SU-DHL-6 (cell line): ENCODE measurements around the gene COPE.

Experiments
- H2AFZ ChIP-seq: fragments of 200-600 bp; sonication (generic); 2 replicates; pipeline ENCODE4 v1.6.1; 2014; ENCODE audit warnings: low read depth, mild to moderate bottlenecking, moderate library complexity, mixed read lengths, antibody characterized with exemption, low read length; ENCODE audit not compliant: severe bottlenecking
- H3F3A ChIP-seq: fragments of 200-600 bp; shearing (Covaris generic); 2 replicates; pipeline ENCODE4 v1.6.0; 2016; ENCODE audit warnings: antibody characterized with exemption, mild to moderate bottlenecking; ENCODE audit not compliant: insufficient read depth
- H3K27ac ChIP-seq: fragments of 200-600 bp; sonication (generic); 2 replicates; pipeline ENCODE4 v1.5.1; 2016; ENCODE audit warnings: low read depth, mild to moderate bottlenecking, low read length, moderate library complexity, mixed read lengths
- H3K27me3 ChIP-seq: fragments of 200-600 bp; sonication (generic), shearing (Covaris generic); 2 replicates; pipeline ENCODE4 v1.6.0; 2014; ENCODE audit warnings: mild to moderate bottlenecking, low read length
- H3K36me3 ChIP-seq: fragments of 200-600 bp; sonication (generic); 2 replicates; pipeline ENCODE4 v1.6.1; 2014; ENCODE audit warnings: mild to moderate bottlenecking, low read length, mixed read lengths
- H3K4me2 ChIP-seq: fragments of 300-600, 200-600 bp; shearing (Covaris generic), sonication (generic); 2 replicates; pipeline ENCODE4 v1.6.0; 2014; ENCODE audit warnings: low read length, low read depth, mild to moderate bottlenecking; ENCODE audit not compliant: poor library complexity, severe bottlenecking
- H3K4me3 ChIP-seq: fragments of 200-600 bp; sonication (generic); 2 replicates; pipeline ENCODE4 v1.5.1; 2014; ENCODE audit warnings: antibody characterized with exemption, low read length, mild to moderate bottlenecking, mixed read lengths; ENCODE audit not compliant: insufficient read depth, poor library complexity, severe bottlenecking
- H3K79me2 ChIP-seq: fragments of 200-600 bp; sonication (generic); 2 replicates; pipeline ENCODE4 v1.6.1; 2014; ENCODE audit warnings: mild to moderate bottlenecking, low read length, moderate library complexity; ENCODE audit not compliant: insufficient read depth
- H3K9ac ChIP-seq: fragments of 200-600 bp; sonication (generic); 2 replicates; pipeline ENCODE4 v1.7.0; 2014; ENCODE audit warnings: mild to moderate bottlenecking, low read length
- H3K9me2 ChIP-seq: fragments of 200-600 bp; sonication (generic); replicated peaks from 2 replicates; pipeline ENCODE4 v1.6.1; 2014; ENCODE audit warnings: low read length; ENCODE audit not compliant: insufficient read depth
- H3K9me3 ChIP-seq: fragments of 200-600 bp; sonication (generic); 2 replicates; pipeline ENCODE4 v1.6.1; 2014; ENCODE audit warnings: low read length, mixed read lengths; ENCODE audit not compliant: insufficient read depth
- H4K20me1 ChIP-seq: fragments of 200-600 bp; sonication (generic); 2 replicates; pipeline ENCODE4 v1.6.1; 2014; ENCODE audit warnings: low read depth, mild to moderate bottlenecking, antibody characterized with exemption, low read length, moderate library complexity, mixed read lengths
- EZH2phosphoT487 ChIP-seq: fragments of 200-600 bp; sonication (generic), shearing (Covaris generic); conservative IDR thresholded peaks from 2 replicates; pipeline ENCODE4 v1.6.1; 2018; ENCODE audit warnings: mild to moderate bottlenecking, antibody characterized with exemption, low read length, moderate library complexity, mixed read lengths
- TF ChIP-seq, protein P1 (sequence below): fragments of 200-600 bp; sonication (generic); IDR thresholded peaks from one replicate; pipeline ENCODE4 v1.5.1; 2017; ENCODE audit warnings: antibody characterized with exemption, mild to moderate bottlenecking, low read length, moderate library complexity; ENCODE audit not compliant: insufficient read depth, poor library complexity, severe bottlenecking

COPE gene

DNA sequence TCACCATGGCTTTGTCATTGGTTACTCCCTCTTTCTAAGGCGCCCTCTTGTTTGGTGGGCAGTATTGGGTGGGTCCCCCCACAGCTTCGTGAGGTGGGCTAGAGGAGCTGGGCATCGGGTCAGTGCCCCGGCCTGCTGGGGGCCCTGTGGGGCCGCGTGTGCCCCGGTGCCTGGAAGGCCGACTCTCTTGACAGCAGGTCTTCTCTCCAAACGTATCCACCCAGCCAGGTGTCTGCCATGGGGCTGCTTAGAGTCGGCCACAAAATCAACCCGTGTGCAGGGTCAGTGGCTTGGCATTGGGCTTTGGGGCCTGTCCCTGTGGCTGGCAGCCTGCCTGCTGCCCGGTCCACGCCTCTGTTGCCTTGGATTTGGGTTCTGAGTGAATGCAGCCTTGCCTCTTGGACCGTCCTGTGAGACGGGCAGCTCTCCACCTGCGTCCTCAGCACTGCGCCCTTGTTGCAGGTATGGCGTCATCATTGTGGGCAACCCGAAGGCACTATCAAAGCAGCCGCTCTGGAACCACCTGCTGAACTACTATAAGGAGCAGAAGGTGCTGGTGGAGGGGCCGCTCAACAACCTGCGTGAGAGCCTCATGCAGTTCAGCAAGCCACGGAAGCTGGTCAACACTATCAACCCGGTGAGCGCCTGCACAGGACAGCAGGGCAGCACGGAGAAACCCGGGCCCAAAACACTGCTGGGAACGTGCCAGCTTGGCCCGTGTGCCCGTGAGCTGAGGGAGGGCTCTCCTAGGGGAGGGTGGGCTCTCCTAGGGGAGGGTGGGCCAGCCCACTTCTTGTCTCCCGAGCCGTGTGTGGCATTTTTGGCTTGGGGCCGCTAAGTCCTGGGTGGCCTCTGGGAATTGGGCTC is 56.0 kb downstream of the COPE start:
- Histone ChIP-seq H4K20me1 (no peaks in the 10 kb centered on the region; the same call in 1 of the 2 replicates), H3K4me3 (no peak overlapping the region), H3K4me2 (no peak overlapping the region), H3K36me3 (peaks cover 4% of the 10 kb centered on the region; the same call in 1 of the 2 replicates), H3K27me3 (no peaks in the 10 kb centered on the region), H3K9ac (no peak overlapping the region), H3K79me2 (no peaks in the 10 kb centered on the region), H3K9me3 (no peaks in the 10 kb centered on the region), H3F3A (no peaks in the 10 kb centered on the region), H2AFZ (no peak overlapping the region), H3K27ac (no peak overlapping the region), H3K9me2 (no peaks in the 10 kb centered on the region)
- no peak for TF ChIP-seq EZH2phosphoT487
- TF ChIP-seq, protein P1, sequence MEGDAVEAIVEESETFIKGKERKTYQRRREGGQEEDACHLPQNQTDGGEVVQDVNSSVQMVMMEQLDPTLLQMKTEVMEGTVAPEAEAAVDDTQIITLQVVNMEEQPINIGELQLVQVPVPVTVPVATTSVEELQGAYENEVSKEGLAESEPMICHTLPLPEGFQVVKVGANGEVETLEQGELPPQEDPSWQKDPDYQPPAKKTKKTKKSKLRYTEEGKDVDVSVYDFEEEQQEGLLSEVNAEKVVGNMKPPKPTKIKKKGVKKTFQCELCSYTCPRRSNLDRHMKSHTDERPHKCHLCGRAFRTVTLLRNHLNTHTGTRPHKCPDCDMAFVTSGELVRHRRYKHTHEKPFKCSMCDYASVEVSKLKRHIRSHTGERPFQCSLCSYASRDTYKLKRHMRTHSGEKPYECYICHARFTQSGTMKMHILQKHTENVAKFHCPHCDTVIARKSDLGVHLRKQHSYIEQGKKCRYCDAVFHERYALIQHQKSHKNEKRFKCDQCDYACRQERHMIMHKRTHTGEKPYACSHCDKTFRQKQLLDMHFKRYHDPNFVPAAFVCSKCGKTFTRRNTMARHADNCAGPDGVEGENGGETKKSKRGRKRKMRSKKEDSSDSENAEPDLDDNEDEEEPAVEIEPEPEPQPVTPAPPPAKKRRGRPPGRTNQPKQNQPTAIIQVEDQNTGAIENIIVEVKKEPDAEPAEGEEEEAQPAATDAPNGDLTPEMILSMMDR = no peak

DNA sequence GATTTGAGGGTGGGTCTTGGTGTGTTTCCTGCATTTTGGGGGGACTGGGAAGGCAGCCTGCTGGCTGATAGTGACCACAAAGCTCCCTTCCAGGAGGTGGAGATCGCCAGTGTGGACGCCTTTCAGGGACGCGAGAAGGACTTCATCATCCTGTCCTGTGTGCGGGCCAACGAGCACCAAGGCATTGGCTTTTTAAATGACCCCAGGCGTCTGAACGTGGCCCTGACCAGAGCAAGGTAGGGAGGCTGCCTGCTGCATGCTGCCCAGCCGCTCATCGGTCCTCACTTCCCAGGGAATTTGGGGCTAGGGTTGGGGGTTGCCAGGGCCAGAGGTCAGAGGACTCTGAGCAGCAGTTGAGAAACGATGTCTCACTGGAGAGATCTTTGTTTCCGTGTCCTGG is 57.3 kb downstream of the COPE start:
- Histone ChIP-seq H3K79me2 (no peaks in the 10 kb centered on the region), H2AFZ (no peak overlapping the region), H3K27me3 (no peaks in the 10 kb centered on the region), H4K20me1 (no peaks in the 10 kb centered on the region; the same call in 1 of the 2 replicates), H3K9ac (no peak overlapping the region), H3K9me2 (no peaks in the 10 kb centered on the region), H3K9me3 (no peaks in the 10 kb centered on the region), H3K4me3 (no peak overlapping the region), H3K27ac (no peak overlapping the region), H3K36me3 (peaks cover 3% of the 10 kb centered on the region; the same call in 1 of the 2 replicates), H3K4me2 (no peak overlapping the region), H3F3A (no peaks in the 10 kb centered on the region)
- TF ChIP-seq EZH2phosphoT487 = no peak
- TF ChIP-seq, protein P1 = no peak

DNA sequence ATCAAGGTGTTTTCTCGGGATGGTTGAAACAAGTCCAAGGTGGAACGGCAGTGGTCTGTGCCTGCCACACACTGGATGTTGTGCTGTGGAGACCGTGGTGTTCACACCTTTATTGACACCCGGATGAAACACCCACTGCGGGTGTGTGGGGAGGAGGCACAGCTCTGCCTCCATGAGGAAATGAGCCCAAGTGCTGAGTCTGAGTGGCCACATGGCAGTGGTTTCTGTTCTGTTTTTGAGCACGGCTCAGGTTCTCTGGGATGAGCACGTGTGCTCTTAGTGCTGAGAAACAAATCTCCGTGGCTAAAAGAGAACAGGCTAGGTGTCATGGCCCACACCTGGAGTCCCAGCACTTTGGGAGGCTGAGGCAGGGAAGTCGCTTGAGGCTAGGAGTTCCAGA is 58.0 kb downstream of the COPE start:
- Histone ChIP-seq H3K4me2 (no peak overlapping the region), H3K9me2 (no peaks in the 10 kb centered on the region), H3K36me3 (no peaks in the 10 kb centered on the region), H3K79me2 (no peaks in the 10 kb centered on the region), H3K9me3 (no peaks in the 10 kb centered on the region), H2AFZ (no peak overlapping the region), H3K27me3 (no peaks in the 10 kb centered on the region), H3K9ac (no peak overlapping the region), H3K4me3 (no peak overlapping the region), H4K20me1 (no peaks in the 10 kb centered on the region; the same call in 1 of the 2 replicates), H3F3A (no peaks in the 10 kb centered on the region), H3K27ac (no peak overlapping the region)
- TF ChIP-seq, protein P1 = no peak
- no peak for TF ChIP-seq EZH2phosphoT487
